Subcutaneous adipose tissue (tissue), 4 donors: ENCODE results near the gene TUBGCP6. TPM values are rescaled to one million over a fixed set of nuclear protein-coding genes. Genes with fewer than 3 reads are reported as not detected.

ENCODE experiments used
- total RNA-seq, 4 donors: library from RNA; depleted of rRNA; stranded (reverse); fragments of >200 nt; gene quantifications; one replicate each; pipeline ENCODE4 v1.1.0, GENCODE V29; 2016
- TF ChIP-seq, protein P1 (sequence below): fragments of 450-650 bp; IDR thresholded peaks from one replicate; pipeline ENCODE4 v1.5.1; 2016; ENCODE audit warnings: low read depth, mild to moderate bottlenecking, control low read depth, antibody characterized with exemption, moderate library complexity

TUBGCP6 gene
- total RNA-seq, 4 donors from 2014 or later = 21.1 to 60.3 (median 25.6) TPM

GRCh38 chr22:50179937-50180726 lies 64.7 kb downstream of the TUBGCP6 start:
- TF ChIP-seq, protein P1, sequence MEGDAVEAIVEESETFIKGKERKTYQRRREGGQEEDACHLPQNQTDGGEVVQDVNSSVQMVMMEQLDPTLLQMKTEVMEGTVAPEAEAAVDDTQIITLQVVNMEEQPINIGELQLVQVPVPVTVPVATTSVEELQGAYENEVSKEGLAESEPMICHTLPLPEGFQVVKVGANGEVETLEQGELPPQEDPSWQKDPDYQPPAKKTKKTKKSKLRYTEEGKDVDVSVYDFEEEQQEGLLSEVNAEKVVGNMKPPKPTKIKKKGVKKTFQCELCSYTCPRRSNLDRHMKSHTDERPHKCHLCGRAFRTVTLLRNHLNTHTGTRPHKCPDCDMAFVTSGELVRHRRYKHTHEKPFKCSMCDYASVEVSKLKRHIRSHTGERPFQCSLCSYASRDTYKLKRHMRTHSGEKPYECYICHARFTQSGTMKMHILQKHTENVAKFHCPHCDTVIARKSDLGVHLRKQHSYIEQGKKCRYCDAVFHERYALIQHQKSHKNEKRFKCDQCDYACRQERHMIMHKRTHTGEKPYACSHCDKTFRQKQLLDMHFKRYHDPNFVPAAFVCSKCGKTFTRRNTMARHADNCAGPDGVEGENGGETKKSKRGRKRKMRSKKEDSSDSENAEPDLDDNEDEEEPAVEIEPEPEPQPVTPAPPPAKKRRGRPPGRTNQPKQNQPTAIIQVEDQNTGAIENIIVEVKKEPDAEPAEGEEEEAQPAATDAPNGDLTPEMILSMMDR = no peak

DNA sequence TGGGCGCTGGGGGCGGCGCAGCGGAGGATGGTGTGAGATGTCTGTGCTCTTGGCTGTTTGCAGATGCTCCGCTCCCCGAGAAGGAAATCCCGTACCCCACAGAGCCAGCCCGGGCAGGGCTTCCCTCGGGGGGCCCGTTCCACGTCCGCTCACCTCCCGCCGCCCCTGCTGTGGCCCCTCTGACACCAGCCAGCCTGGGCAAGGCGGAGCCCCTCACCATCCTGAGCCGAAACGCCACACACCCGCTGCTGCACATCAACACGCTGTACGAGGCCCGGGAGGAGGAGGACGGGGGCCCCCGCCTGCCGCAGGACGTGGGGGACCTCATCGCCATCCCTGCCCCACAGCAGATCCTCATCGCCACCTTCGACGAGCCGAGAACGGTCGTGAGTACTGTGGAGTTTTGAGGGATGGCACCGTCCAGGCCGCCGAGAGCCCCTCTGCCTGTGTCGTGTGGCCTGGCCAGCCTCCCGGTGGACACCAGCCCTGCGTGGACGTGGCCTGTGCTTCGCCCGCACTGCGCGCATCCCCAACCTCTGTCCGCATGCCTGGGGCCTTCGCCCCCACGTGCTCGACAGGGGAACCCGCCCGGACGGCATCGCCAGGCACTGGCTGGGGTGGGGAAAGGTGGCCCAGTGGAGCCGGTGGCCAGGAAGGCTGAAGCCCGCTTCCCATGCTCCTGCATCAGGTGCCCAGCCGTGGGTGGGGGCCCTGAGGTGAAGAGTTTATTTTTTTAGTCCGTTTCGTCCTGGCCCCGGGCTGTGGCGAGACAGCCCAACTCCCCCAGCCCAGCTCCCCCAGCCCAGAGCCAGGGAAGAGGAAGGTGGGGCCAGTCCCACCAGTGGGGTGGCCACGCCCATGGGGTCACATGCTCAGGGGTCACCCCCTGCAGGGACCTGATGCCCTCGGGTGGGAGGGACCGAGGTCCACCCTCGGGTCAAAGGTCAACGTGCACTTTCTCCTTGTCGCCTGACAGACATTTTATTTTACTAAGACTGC lies 65.7 kb downstream of the TUBGCP6 start:
- TF ChIP-seq, protein P1 = no peak

DNA sequence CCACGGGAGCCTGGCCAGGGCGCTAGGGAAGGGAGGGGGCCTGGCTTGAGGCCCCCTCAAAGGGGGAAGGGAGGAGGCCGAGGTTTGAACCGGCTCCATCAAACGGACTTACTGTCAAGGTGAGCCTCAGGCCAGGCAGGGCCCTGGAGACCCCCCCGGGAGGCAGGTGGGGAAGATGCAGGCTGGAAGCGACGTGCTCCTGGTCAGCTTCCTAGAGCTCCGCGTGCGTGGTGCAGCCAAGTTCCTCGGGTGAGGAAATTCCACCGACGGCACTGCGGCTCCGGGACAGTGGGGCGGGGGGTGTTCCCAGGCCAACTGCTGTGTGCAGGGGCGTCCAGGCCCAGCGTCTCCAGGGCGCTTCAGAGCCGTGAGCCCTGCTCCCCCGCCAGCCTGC lies 66.4 kb downstream of the TUBGCP6 start:
- TF ChIP-seq, protein P1 = no peak

DNA sequence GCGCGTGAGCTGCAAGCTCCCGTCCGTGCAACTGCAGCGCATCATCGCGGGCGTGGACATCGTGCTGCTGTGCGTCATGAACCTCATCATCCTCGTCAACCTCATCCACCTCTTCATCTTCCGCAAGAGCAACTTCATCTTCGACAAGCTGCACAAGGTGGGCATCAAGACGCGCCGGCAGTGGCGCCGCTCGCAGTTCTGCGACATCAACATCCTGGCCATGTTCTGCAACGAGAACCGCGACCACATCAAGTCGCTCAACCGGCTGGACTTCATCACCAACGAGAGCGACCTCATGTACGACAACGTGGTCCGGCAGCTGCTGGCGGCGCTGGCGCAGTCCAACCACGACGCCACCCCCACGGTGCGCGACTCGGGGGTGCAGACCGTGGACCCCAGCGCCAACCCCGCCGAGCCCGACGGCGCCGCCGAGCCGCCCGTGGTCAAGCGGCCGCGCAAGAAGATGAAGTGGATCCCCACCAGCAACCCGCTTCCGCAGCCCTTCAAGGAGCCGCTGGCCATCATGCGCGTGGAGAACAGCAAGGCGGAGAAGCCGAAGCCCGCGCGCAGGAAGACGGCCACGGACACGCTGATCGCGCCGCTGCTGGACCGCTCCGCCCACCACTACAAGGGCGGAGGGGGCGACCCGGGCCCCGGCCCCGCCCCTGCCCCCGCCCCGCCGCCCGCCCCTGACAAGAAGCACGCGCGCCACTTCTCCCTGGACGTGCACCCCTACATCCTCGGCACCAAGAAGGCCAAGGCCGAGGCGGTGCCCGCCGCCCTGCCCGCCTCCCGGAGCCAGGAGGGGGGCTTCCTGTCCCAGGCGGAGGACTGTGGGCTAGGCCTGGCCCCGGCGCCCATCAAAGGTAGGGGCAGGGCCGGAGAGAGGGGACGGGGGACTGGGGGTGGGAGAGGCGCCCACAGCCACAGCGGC lies 67.0 kb downstream of the TUBGCP6 start:
- TF ChIP-seq, protein P1 = no peak

DNA sequence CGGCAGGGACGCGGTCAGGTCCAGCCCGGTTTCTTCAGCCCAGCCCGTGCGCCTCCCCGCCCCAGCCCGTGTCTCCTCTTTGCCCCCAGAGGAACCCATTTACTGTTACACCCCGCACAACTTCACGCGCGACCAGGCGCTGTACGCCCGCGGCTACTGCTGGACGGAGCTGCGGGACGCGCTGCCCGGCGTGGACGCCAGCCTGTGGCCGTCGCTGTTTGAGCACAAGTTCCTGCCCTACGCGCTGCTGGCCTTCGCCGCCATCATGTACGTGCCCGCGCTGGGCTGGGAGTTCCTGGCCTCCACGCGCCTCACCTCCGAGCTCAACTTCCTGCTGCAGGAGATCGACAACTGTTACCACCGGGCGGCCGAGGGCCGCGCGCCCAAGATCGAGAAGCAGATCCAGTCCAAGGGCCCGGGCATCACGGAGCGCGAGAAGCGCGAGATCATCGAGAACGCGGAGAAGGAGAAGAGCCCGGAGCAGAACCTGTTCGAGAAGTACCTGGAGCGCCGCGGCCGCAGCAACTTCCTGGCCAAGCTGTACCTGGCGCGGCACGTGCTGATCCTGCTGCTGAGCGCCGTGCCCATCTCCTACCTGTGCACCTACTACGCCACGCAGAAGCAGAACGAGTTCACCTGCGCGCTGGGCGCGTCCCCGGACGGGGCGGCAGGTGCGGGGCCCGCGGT lies 67.8 kb downstream of the TUBGCP6 start:
- TF ChIP-seq, protein P1 = no peak
